ENCODE measurements around the gene ANK3. TPM values are rescaled to one million over a fixed set of nuclear protein-coding genes. Genes with fewer than 3 reads are reported as not detected.

Gene ANK3
- total RNA-seq, 2 donors from 2014 or later, result 41.0 to 113 TPM

GRCh38 chr10:60399328-60399727 is 9.7 kb upstream of the ANK3 start:
- WGBS, 2 donors, result 85 to 90% methylated on average over 8 of the region's 8 CpGs

DNA sequence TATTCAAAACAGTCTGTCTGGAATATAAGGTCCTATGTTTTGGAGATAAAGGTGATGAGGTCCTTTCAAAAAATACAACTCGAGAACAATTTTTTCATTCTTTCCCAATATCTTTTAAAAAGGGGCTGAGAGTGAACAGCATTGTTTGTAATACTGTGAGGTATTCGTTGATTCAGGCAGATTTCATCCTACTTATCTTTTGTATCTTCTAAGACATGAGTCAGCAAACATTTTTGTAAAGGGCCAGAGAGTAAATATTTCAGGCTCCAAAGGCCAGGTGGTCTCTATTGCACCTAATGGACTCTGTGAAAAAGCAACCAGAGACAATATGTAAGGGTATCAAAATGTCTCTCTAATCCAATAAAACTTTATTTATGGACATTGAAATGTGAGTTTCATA is 8.1 kb upstream of the ANK3 start:
- ATAC-seq, result no peak
- 55 to 58% methylated on average over 2 of the region's 2 CpGs for WGBS, 2 donors
- H3K36me3 ChIP-seq (replicated peaks in 1 of 2; ENCODE audit: insufficient read depth in 1 of 2, low read depth in 2 of 2), result no peaks in the 10 kb centered on the region
- H3K4me3 ChIP-seq, result no peak overlapping the region
- H3K4me1 ChIP-seq, result no peaks in the 10 kb centered on the region
- intact Hi-C loops (cut with DNase I), result no loop called here
- H3K27me3 ChIP-seq, result no peaks in the 10 kb centered on the region
- TF ChIP-seq POLR2A (IDR thresholded peaks at IDR 0.05) (no peak), CTCF (IDR thresholded peaks at IDR 0.05) (no peak)
- no peak overlapping the region for H3K27ac ChIP-seq
- DNase-seq, result no peak
- no peaks in the 10 kb centered on the region for H3K9me3 ChIP-seq

More at GRCh38 chr10:60399328-60399727, 9.7 kb upstream of the ANK3 start:
- no peaks in the 10 kb centered on the region for H3K9me3 ChIP-seq
- DNase-seq (no peak), ATAC-seq (no peak)
- no peaks in the 10 kb centered on the region for H3K36me3 ChIP-seq (replicated peaks in 1 of 2; ENCODE audit: insufficient read depth in 1 of 2, low read depth in 2 of 2)
- no peaks in the 10 kb centered on the region for H3K27me3 ChIP-seq
- no peaks in the 10 kb centered on the region for H3K4me1 ChIP-seq
- H3K4me3 ChIP-seq, result no peak overlapping the region
- no peak overlapping the region for H3K27ac ChIP-seq
- intact Hi-C loops (cut with DNase I), result no loop called here
- TF ChIP-seq POLR2A (IDR thresholded peaks at IDR 0.05) (no peak), CTCF (IDR thresholded peaks at IDR 0.05) (no peak)

- Histone ChIP-seq H3K36me3 (replicated peaks in 1 of 2; ENCODE audit: insufficient read depth in 1 of 2, low read depth in 2 of 2) (no peaks in the 10 kb centered on the region), H3K4me1 (no peaks in the 10 kb centered on the region), H3K27ac (no peak overlapping the region), H3K4me3 (no peak overlapping the region), H3K27me3 (no peaks in the 10 kb centered on the region), H3K9me3 (no peaks in the 10 kb centered on the region)
- no peak for DNase-seq
- 96 to 100% methylated on average over 3 of the region's 3 CpGs for WGBS, 2 donors
- intact Hi-C loops (cut with DNase I), result no loop called here
- TF ChIP-seq CTCF (IDR thresholded peaks at IDR 0.05) (no peak), POLR2A (IDR thresholded peaks at IDR 0.05) (no peak)
- ATAC-seq, result no peak
Observed at GRCh38 chr10:60396766-60397165, 7.1 kb upstream of the ANK3 start.

- WGBS, 2 donors, result 88 to 90% methylated on average over 7 of the region's 7 CpGs
- Histone ChIP-seq H3K4me3 (no peak overlapping the region), H3K4me1 (no peaks in the 10 kb centered on the region), H3K27ac (no peak overlapping the region), H3K27me3 (no peaks in the 10 kb centered on the region), H3K9me3 (no peaks in the 10 kb centered on the region), H3K36me3 (replicated peaks in 1 of 2; ENCODE audit: insufficient read depth in 1 of 2, low read depth in 2 of 2) (no peaks in the 10 kb centered on the region)
- intact Hi-C loops (cut with DNase I), result no loop called here
- ATAC-seq (no peak), DNase-seq (no peak)
- TF ChIP-seq POLR2A (IDR thresholded peaks at IDR 0.05), result no peak
- TF ChIP-seq CTCF (IDR thresholded peaks at IDR 0.05), result no peak
Observed at GRCh38 chr10:60395711-60396110, 6.0 kb upstream of the ANK3 start.

- no peak for TF ChIP-seq POLR2A (IDR thresholded peaks at IDR 0.05)
- TF ChIP-seq CTCF (IDR thresholded peaks at IDR 0.05), result no peak
- H3K36me3 ChIP-seq (replicated peaks in 1 of 2; ENCODE audit: insufficient read depth in 1 of 2, low read depth in 2 of 2), result no peaks in the 10 kb centered on the region
- H3K9me3 ChIP-seq, result no peaks in the 10 kb centered on the region
- ATAC-seq, result no peak
- intact Hi-C loops (cut with DNase I), result no loop called here
- H3K27me3 ChIP-seq, result no peaks in the 10 kb centered on the region
- WGBS, 2 donors, result 81 to 93% methylated on average over 2 of the region's 2 CpGs
- H3K27ac ChIP-seq, result no peak overlapping the region
- no peak for DNase-seq
- H3K4me3 ChIP-seq, result no peak overlapping the region
- no peaks in the 10 kb centered on the region for H3K4me1 ChIP-seq
Observed at GRCh38 chr10:60394446-60394845, 4.8 kb upstream of the ANK3 start.
